WTC11 (cell line): ENCODE data around the gene SAP30L.

Experiments
- ETV6 ChIP-seq: sonication (generic); formaldehyde crosslinking; IDR thresholded peaks from 2 replicates; pipeline ENCODE4 v1.8.1; 2022; ENCODE audit warnings: mild to moderate bottlenecking, missing genetic modification reagents
- IRF2 ChIP-seq: sonication (generic); formaldehyde crosslinking; IDR thresholded peaks from 2 replicates; pipeline ENCODE4 v1.8.0; 2022; ENCODE audit warnings: low read depth, missing genetic modification reagents, borderline replicate concordance
- PREB ChIP-seq: sonication (generic); formaldehyde crosslinking; IDR thresholded peaks from 2 replicates; pipeline ENCODE4 v1.8.1; 2022; ENCODE audit warnings: mild to moderate bottlenecking, missing genetic modification reagents, moderate library complexity, borderline replicate concordance
- RORB ChIP-seq: fragments of 250-450 bp; sonication (Bioruptor Pico); IDR thresholded peaks from 2 replicates; pipeline ENCODE4 v1.9.0; 2021; ENCODE audit warnings: mild to moderate bottlenecking
- SP1 ChIP-seq: sonication (generic); formaldehyde crosslinking; conservative IDR thresholded peaks from 2 replicates; pipeline ENCODE4 v1.8.1; 2022; ENCODE audit warnings: missing genetic modification reagents
- STAT6 ChIP-seq: sonication (generic); formaldehyde crosslinking; conservative IDR thresholded peaks from 2 replicates; pipeline ENCODE4 v1.8.1; 2023; ENCODE audit warnings: mild to moderate bottlenecking, low read depth, missing genetic modification reagents, moderate library complexity
- TEAD4 ChIP-seq: sonication (generic); formaldehyde crosslinking; IDR thresholded peaks from 2 replicates; pipeline ENCODE4 v1.8.0; 2022; ENCODE audit warnings: mild to moderate bottlenecking, missing genetic modification reagents
- TF ChIP-seq, protein P1 (sequence below): fragments of 200-600 bp; IDR thresholded peaks from 2 replicates; pipeline ENCODE4 v1.8.0; 2022; ENCODE audit warnings: antibody characterized with exemption
- TF ChIP-seq, protein P2 (sequence below): sonication (generic); formaldehyde crosslinking; conservative IDR thresholded peaks from 2 replicates; pipeline ENCODE4 v1.8.1; 2022; ENCODE audit warnings: mild to moderate bottlenecking, missing genetic modification reagents
- TF ChIP-seq, protein P3 (sequence below): sonication (generic); formaldehyde crosslinking; IDR thresholded peaks from 2 replicates; pipeline ENCODE4 v1.8.0; 2023; ENCODE audit warnings: missing genetic modification reagents, mild to moderate bottlenecking, borderline replicate concordance

DNA sequence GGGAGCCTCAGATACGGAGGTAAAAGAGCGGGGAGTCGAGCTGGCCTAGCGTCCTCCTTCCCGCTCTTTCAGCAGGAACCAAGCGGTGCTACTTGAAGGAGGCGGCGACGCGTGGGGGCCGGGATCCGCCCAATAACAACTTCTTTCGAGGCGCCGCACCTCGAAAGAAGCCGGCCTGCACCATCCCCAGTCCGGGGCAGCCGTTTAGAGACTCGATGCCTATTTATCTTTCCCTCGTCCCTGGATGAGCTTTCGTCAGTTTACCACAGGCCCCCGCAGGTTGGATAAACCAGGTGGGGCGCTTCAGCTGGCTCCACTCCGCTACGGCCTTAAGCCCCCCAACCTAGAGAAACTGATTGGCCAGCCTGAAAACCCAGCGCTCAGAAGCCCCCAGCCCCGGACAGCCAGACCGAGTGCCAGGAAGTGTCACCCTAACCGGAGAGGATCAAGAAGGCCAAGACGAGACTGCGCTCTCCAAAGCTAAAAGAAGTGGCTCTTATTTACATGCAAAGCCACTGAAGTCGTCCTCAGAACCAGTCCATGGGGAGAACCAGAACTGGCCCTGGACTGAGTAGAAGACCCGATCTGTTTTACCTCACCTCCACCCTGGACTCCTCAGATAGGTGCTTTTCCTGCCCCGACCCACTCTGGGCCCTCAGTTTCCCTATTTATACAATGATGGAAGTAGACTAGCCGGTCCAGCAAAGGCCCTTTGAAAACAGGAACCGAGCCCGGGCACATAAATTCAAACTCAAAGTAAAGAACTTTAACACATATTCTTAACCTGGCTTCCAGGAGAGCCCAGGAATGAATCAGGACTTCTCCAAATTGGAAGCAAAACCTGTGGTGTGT, 30.8 kb downstream of the SAP30L start:
- TF ChIP-seq IRF2 (CRISPR knock-in tag) (no peak), ETV6 (no peak), SP1 (CRISPR knock-in tag) (no peak), RORB (CRISPR knock-in tag) (no peak), PREB (CRISPR knock-in tag) (no peak), TEAD4 (no peak), STAT6 (no peak)
- TF ChIP-seq, protein P1, sequence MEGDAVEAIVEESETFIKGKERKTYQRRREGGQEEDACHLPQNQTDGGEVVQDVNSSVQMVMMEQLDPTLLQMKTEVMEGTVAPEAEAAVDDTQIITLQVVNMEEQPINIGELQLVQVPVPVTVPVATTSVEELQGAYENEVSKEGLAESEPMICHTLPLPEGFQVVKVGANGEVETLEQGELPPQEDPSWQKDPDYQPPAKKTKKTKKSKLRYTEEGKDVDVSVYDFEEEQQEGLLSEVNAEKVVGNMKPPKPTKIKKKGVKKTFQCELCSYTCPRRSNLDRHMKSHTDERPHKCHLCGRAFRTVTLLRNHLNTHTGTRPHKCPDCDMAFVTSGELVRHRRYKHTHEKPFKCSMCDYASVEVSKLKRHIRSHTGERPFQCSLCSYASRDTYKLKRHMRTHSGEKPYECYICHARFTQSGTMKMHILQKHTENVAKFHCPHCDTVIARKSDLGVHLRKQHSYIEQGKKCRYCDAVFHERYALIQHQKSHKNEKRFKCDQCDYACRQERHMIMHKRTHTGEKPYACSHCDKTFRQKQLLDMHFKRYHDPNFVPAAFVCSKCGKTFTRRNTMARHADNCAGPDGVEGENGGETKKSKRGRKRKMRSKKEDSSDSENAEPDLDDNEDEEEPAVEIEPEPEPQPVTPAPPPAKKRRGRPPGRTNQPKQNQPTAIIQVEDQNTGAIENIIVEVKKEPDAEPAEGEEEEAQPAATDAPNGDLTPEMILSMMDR: no peak
- TF ChIP-seq, protein P2, sequence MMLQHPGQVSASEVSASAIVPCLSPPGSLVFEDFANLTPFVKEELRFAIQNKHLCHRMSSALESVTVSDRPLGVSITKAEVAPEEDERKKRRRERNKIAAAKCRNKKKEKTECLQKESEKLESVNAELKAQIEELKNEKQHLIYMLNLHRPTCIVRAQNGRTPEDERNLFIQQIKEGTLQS (CRISPR knock-in tag): no peak
- TF ChIP-seq, protein P3, sequence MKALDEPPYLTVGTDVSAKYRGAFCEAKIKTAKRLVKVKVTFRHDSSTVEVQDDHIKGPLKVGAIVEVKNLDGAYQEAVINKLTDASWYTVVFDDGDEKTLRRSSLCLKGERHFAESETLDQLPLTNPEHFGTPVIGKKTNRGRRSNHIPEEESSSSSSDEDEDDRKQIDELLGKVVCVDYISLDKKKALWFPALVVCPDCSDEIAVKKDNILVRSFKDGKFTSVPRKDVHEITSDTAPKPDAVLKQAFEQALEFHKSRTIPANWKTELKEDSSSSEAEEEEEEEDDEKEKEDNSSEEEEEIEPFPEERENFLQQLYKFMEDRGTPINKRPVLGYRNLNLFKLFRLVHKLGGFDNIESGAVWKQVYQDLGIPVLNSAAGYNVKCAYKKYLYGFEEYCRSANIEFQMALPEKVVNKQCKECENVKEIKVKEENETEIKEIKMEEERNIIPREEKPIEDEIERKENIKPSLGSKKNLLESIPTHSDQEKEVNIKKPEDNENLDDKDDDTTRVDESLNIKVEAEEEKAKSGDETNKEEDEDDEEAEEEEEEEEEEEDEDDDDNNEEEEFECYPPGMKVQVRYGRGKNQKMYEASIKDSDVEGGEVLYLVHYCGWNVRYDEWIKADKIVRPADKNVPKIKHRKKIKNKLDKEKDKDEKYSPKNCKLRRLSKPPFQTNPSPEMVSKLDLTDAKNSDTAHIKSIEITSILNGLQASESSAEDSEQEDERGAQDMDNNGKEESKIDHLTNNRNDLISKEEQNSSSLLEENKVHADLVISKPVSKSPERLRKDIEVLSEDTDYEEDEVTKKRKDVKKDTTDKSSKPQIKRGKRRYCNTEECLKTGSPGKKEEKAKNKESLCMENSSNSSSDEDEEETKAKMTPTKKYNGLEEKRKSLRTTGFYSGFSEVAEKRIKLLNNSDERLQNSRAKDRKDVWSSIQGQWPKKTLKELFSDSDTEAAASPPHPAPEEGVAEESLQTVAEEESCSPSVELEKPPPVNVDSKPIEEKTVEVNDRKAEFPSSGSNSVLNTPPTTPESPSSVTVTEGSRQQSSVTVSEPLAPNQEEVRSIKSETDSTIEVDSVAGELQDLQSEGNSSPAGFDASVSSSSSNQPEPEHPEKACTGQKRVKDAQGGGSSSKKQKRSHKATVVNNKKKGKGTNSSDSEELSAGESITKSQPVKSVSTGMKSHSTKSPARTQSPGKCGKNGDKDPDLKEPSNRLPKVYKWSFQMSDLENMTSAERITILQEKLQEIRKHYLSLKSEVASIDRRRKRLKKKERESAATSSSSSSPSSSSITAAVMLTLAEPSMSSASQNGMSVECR (CRISPR knock-in tag): no peak
